Lung (tissue), 12 donors: ENCODE measurements around the gene CCR3. TPM values are rescaled to one million over a fixed set of nuclear protein-coding genes. Genes with fewer than 3 reads are reported as not detected.

Source experiments
- ATAC-seq: fragments of 200-7000 bp; cut with Tn5 transposase; one replicate; pipeline ENCODE4 v1.9.1; 2020; ENCODE audit warnings: moderate number of reproducible peaks; ENCODE audit not compliant: insufficient read depth, low FRiP score
- DNase-seq, 3 donors: peaks; one replicate each; pipeline ENCODE4 v3.0.0-alpha.2; 2013 to 2017
- H3K27ac ChIP-seq, 2 donors: one replicate each; pipeline ENCODE4 v1.5.1; 2013; ENCODE audit warnings: mild to moderate bottlenecking in 2 of 2, moderate library complexity in 2 of 2, control low read depth in 1 of 2, inconsistent platforms in 1 of 2, low read depth in 1 of 2, low read length in 1 of 2
- H3K27me3 ChIP-seq, 3 donors: one replicate each; pipeline ENCODE4 v1.5.1; 2013; ENCODE audit warnings: low read length in 2 of 3; ENCODE audit not compliant: control insufficient read depth in 3 of 3, insufficient read depth in 3 of 3
- H3K36me3 ChIP-seq, 4 donors: one replicate each; pipeline ENCODE4 v1.5.1; 2013; ENCODE audit warnings: low read length in 4 of 4, mild to moderate bottlenecking in 1 of 4, moderate library complexity in 1 of 4; ENCODE audit not compliant: control insufficient read depth in 4 of 4, insufficient read depth in 4 of 4
- H3K4me1 ChIP-seq, 5 donors: one replicate each; pipeline ENCODE4 v1.5.1; 2013; ENCODE audit warnings: low read length in 5 of 5, mild to moderate bottlenecking in 2 of 5, moderate library complexity in 1 of 5; ENCODE audit not compliant: control insufficient read depth in 5 of 5, insufficient read depth in 5 of 5
- H3K4me3 ChIP-seq: one replicate; pipeline ENCODE4 v1.5.1; 2013; ENCODE audit warnings: mild to moderate bottlenecking, control low read depth, moderate library complexity
- H3K9ac ChIP-seq, 2 donors: one replicate each; pipeline ENCODE4 v1.5.1; 2013; ENCODE audit warnings: low read length in 2 of 2, control low read depth in 1 of 2; ENCODE audit not compliant: insufficient read depth in 1 of 2
- H3K9me3 ChIP-seq, 4 donors: one replicate each; pipeline ENCODE4 v1.5.1; 2013; ENCODE audit warnings: low read length in 3 of 4, mild to moderate bottlenecking in 1 of 4, moderate library complexity in 1 of 4; ENCODE audit not compliant: control insufficient read depth in 4 of 4, insufficient read depth in 3 of 4
- CTCF ChIP-seq: IDR thresholded peaks from 2 replicates; pipeline ENCODE4 v1.5.1; 2012; ENCODE audit warnings: mild to moderate bottlenecking; ENCODE audit errors: control extremely low read depth, extremely low read depth
- WGBS, 2 donors: extraction: QIAGEN DNeasy Blood & Tissue Kit; methylation state at CpG; one replicate each; pipeline ENCODE4 v1.1.7; 2013; 5-methylcytosine and 5-hydroxymethylcytosine counted together
- polyA plus RNA-seq, 2 donors: library from polyadenylated mRNA; stranded (reverse); fragments of 200-250 nt; gene quantifications; one replicate each; pipeline ENCODE4 v1.2.1, GENCODE V29; 2013
- total RNA-seq, 2 donors: library from RNA; depleted of rRNA in 1 of 2; stranded (reverse); fragments of >200 nt in 1 of 2; gene quantifications; one replicate each; pipeline ENCODE4 v1.2.1, GENCODE V29; 2014 to 2021
- donor health status: control.
- donor health status: control.
- donor health status: Bipolar disorder and iron deficiency.
- donor health status: healthy.
- donor health status: DM: yes; HTN: yes; CAD: no.

CCR3 gene
- total and polyA plus RNA-seq, 4 donors = 0.15 to 0.88 (median 0.31) TPM; not detected in 1

DNA sequence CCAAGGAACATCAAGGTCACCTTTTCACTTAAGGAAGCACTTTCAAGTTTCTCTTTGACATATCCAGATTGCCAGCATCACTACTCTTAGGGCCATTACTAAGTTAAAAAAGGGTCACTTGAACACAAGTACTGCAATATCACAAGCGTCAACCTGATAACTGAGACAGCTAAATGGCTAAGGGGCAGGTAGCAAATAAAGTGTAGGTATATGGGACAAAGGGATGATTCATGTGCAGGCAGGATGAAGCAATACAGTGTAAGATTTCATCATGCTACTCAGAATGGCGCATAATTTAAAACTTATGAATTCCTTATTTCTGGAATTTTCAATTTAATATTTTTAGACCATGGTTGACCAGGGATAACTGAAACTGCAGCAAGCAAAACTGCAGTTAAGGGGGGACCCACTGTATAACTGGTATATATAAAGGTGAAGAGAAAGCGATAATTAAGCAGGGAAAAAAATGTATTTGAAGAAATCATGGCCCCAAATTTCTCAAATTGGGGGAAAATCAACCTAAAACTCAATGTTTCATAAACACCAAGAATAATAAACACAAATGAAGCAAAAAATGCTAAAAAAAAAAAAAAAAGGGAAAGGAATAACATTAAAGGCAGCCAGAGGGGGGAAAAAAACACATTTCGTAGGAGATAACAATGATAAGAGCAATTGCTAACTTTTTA, 47.2 kb upstream of the CCR3 start:
- H3K9ac ChIP-seq = no peak overlapping the region
- WGBS, 2 donors = 92 to 94% methylated on average over 4 of the region's 4 CpGs
- no peak for TF ChIP-seq CTCF
- peaks cover 0 to 4% (median 0%) of the 10 kb centered on the region in 4 donors for H3K36me3 ChIP-seq
- DNase-seq = no peak
- H3K4me1 ChIP-seq = no peaks in the 10 kb centered on the region
- ATAC-seq = no peak
- peaks cover 2 to 10% (median 4%) of the 10 kb centered on the region in 4 donors for H3K9me3 ChIP-seq
- no peaks in the 10 kb centered on the region for H3K27me3 ChIP-seq
- no peak overlapping the region for H3K4me3 ChIP-seq
- H3K27ac ChIP-seq = no peak overlapping the region

DNA sequence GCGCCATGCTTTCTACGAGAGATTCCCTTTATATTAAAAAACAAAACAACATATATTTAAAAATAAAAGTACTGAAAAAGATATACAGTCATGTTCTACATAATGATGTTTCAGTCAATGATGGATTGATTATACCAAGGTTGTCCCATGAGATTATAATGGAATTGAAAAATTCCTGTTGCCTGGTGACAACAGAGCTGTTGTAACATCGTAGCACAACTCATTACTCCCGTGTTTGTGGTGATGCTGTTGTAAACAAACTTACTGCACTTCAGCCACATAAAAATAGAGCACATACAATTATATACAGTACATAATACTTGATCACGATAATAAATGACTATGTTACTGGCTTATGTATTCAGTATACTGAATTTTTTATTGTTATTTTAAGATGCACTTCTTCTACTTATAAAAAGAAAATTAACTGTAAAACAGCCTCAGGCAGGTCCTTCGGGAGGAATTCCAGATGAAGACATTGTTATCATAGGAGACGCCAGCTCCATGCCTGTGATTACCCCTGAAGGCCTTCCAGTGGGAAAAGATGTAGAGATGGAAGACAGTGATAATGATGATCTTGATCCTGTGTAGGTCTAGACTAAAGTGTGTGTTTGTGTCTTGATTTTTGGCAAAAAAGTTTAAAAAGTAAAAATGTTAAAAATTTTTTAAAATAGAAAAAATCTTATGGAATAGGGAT, 45.9 kb upstream of the CCR3 start:
- DNase-seq (no peak), ATAC-seq (no peak)
- peaks cover 2 to 10% (median 4%) of the 10 kb centered on the region in 4 donors for H3K9me3 ChIP-seq
- H3K36me3 ChIP-seq = peaks cover 0 to 4% (median 0%) of the 10 kb centered on the region in 4 donors
- H3K4me1 ChIP-seq = peaks cover 0 to 2% (median 0%) of the 10 kb centered on the region in 5 donors
- H3K4me3 ChIP-seq = no peak overlapping the region
- no peak for TF ChIP-seq CTCF
- H3K27ac ChIP-seq = no peak overlapping the region
- no peaks in the 10 kb centered on the region for H3K27me3 ChIP-seq
- 88 to 95% methylated on average over 7 of the region's 7 CpGs for WGBS, 2 donors
- no peak overlapping the region for H3K9ac ChIP-seq

- Histone ChIP-seq H3K4me1 (peaks cover 0 to 2% (median 0%) of the 10 kb centered on the region in 5 donors), H3K36me3 (peaks cover 0 to 10% (median 0%) of the 10 kb centered on the region in 4 donors), H3K4me3 (no peak overlapping the region), H3K27me3 (no peaks in the 10 kb centered on the region), H3K9ac (peak overlapping the region in 1 of 2 donors; percentile 11), H3K9me3 (peaks cover 0 to 4% (median 0%) of the 10 kb centered on the region in 4 donors), H3K27ac (no peak overlapping the region)
- WGBS, 2 donors = 71 to 85% methylated on average over 5 of the region's 5 CpGs
- ATAC-seq (no peak), DNase-seq (no peak)
- no peak for TF ChIP-seq CTCF
Observed at GRCh38 chr3:46200211-46200610, 42.0 kb upstream of the CCR3 start.
